Osteocyte (in vitro differentiated cells): Measurements from ENCODE around the gene FKBP1B. TPM values are rescaled to one million over a fixed set of nuclear protein-coding genes. Genes with fewer than 3 reads are reported as not detected.
"Not testable (repeated sequence)": the region's sequence is repeated elsewhere in the genome, so short reads cannot be mapped to it uniquely, and the experiment has no call there.

Experiments used
- DNase-seq: peaks from one replicate; pipeline ENCODE4 v3.0.0; 2021; ENCODE audit warnings: mixed read lengths; ENCODE audit not compliant: unreplicated experiment; ENCODE audit errors: extremely low spot score
- H3K27ac Mint-ChIP-seq: one replicate; pipeline ENCODE4 v1.8.0; 2021; ENCODE audit warnings: mild to moderate bottlenecking, mixed read lengths; ENCODE audit not compliant: unreplicated experiment
- H3K27me3 Mint-ChIP-seq: one replicate; pipeline ENCODE4 v1.8.0; 2021; ENCODE audit warnings: mixed read lengths; ENCODE audit not compliant: unreplicated experiment
- H3K36me3 Mint-ChIP-seq: one replicate; pipeline ENCODE4 v1.8.0; 2021; ENCODE audit warnings: mixed read lengths; ENCODE audit not compliant: unreplicated experiment
- H3K4me1 Mint-ChIP-seq: one replicate; pipeline ENCODE4 v1.8.0; 2021; ENCODE audit warnings: mixed read lengths; ENCODE audit not compliant: unreplicated experiment
- H3K4me3 Mint-ChIP-seq: one replicate; pipeline ENCODE4 v1.8.0; 2021; ENCODE audit warnings: mild to moderate bottlenecking, moderate library complexity, mixed read lengths; ENCODE audit not compliant: unreplicated experiment
- H3K9me3 Mint-ChIP-seq: one replicate; pipeline ENCODE4 v1.8.0; 2021; ENCODE audit warnings: mixed read lengths; ENCODE audit not compliant: unreplicated experiment
- total RNA-seq: library from RNA; stranded (reverse); gene quantifications from 2 replicates; pipeline ENCODE4 v1.2.1, GENCODE V29; 2021
- TF ChIP-seq, protein P1 (sequence below): fragments of 200-600 bp; sonication (generic); IDR thresholded peaks from 2 replicates; pipeline ENCODE4 v1.5.0; 2021; ENCODE audit warnings: antibody characterized with exemption, mild to moderate bottlenecking, moderate library complexity

The FKBP1B gene
- total RNA-seq, 1 donor from 2014 or later: 12.7 TPM

DNA sequence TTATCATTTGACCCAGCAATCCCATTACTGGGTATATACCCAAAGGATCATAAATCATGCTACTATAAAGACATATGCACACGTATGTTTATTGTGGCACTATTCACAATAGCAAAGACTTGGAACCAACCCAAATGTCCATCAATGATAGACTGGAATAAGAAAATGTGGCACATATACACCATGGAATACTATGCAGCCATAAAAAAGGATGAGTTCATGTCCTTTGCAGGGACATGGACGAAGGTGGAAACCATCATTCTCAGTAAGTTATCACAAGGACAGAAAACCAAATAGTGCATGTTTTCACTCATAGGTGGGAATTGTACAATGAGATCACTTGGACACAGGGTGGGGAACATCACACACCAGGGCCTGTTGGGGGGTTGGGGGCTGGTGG, 51.2 kb downstream of the FKBP1B start:
- H3K4me3 Mint-ChIP-seq, DNase-seq, H3K27me3 Mint-ChIP-seq, H3K27ac Mint-ChIP-seq, H3K4me1 Mint-ChIP-seq: not testable (repeated sequence)
- H3K36me3 Mint-ChIP-seq: peaks cover 21% of the 10 kb centered on the region
- peaks cover 13% of the 10 kb centered on the region for H3K9me3 Mint-ChIP-seq

DNA sequence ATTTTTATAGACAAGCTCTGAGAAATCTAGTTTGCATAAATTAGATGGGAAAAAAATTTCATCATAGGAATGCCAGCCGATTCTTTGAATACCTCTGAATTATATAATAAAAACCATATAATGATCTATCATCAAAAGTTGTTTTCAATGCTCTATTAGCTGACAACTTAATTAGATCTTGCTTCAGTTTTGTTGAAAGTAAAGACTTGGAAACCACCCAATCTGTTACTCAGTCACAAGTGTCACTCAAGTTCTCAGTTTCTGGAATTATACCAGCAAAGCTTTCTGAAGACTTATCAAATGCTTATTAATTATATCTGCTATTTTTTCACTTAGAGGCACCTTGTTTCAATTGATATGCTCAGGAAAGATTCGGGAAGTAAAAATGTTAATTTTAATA, 52.5 kb downstream of the FKBP1B start:
- peaks cover 15% of the 10 kb centered on the region for H3K9me3 Mint-ChIP-seq
- H3K4me3 Mint-ChIP-seq: no peak overlapping the region
- no peaks in the 10 kb centered on the region for H3K4me1 Mint-ChIP-seq
- no peak for DNase-seq
- H3K27ac Mint-ChIP-seq: no peak overlapping the region
- TF ChIP-seq, protein P1, sequence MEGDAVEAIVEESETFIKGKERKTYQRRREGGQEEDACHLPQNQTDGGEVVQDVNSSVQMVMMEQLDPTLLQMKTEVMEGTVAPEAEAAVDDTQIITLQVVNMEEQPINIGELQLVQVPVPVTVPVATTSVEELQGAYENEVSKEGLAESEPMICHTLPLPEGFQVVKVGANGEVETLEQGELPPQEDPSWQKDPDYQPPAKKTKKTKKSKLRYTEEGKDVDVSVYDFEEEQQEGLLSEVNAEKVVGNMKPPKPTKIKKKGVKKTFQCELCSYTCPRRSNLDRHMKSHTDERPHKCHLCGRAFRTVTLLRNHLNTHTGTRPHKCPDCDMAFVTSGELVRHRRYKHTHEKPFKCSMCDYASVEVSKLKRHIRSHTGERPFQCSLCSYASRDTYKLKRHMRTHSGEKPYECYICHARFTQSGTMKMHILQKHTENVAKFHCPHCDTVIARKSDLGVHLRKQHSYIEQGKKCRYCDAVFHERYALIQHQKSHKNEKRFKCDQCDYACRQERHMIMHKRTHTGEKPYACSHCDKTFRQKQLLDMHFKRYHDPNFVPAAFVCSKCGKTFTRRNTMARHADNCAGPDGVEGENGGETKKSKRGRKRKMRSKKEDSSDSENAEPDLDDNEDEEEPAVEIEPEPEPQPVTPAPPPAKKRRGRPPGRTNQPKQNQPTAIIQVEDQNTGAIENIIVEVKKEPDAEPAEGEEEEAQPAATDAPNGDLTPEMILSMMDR: no peak
- H3K27me3 Mint-ChIP-seq: no peaks in the 10 kb centered on the region
- peaks cover 20% of the 10 kb centered on the region for H3K36me3 Mint-ChIP-seq

DNA sequence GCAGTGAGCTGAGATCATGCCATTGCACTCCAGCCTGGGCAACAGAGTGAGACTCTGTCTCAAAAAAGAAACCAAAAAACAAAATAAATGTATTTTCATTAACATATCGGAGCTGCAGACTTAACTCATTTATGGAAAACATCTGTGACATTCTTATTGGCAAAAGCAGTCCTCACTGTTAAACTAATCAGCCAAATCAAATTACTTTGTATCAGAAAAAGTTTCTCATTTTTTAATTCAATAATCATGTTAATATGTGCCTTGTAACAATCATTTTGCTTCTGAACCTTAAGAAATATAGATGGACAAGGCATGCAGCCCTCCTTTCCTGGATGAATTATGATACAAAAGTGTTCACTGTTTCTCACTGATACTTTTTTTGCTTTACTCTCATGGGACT, 53.1 kb downstream of the FKBP1B start:
- Mint-ChIP-seq H3K27me3 (no peaks in the 10 kb centered on the region), H3K4me1 (no peaks in the 10 kb centered on the region), H3K27ac (no peak overlapping the region), H3K36me3 (peaks cover 17% of the 10 kb centered on the region), H3K4me3 (no peak overlapping the region), H3K9me3 (peaks cover 17% of the 10 kb centered on the region)
- DNase-seq: no peak
- TF ChIP-seq, protein P1: no peak

DNA sequence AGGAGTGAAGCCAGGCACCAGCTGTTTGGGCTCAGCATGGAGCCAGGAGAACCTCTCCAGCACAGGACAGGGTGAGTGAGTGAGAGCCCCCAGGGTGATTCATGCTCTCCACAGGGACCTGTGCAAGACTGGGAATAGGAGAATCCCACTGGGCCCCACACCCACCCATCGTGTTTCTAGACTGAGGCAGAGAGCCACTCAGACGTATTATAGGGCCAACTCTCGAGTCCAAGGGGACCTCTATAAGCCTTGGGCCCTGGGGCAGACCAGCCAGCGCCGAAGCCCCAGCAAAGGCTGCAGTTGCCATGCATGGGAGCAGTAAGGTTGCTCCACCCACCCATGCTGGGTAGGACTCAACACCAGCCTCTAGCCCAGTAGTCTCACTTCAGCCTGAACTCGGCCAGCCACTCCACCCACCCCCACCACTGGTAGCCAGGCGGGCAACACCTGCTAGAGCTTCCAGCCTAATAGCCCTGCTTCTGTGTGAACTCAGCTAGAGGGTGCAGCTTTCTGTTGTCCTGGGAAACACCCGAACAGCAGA, 54.6 kb downstream of the FKBP1B start:
- Mint-ChIP-seq H3K4me1 (no peaks in the 10 kb centered on the region), H3K4me3 (no peak overlapping the region), H3K36me3 (peaks cover 9% of the 10 kb centered on the region), H3K27me3 (no peaks in the 10 kb centered on the region), H3K9me3 (peaks cover 16% of the 10 kb centered on the region), H3K27ac (no peak overlapping the region)
- TF ChIP-seq, protein P1: no peak
- no peak for DNase-seq

DNA sequence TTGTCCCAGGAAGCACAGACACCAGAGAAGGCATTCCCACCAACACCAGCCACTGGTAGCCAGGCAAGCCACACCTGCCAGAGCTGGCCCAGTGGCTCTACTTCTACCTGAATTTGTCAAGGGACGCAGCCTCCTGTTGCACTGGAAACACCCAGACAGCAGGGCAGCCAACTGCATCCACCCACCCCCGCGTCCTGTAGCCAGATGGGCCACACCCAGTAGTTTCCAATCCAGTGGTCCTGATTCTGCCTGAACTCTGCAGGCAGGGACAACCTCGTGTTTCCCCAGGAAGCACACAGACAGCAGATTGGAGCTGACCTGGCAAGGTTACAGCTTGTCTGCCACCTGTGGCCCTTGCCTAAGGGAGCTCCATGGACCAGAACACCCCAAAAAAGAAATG, 55.4 kb downstream of the FKBP1B start:
- H3K27me3 Mint-ChIP-seq: no peaks in the 10 kb centered on the region
- TF ChIP-seq, protein P1: no peak
- peaks cover under 1% of the 10 kb centered on the region for H3K4me1 Mint-ChIP-seq
- H3K27ac Mint-ChIP-seq: no peak overlapping the region
- H3K4me3 Mint-ChIP-seq: no peak overlapping the region
- peaks cover 20% of the 10 kb centered on the region for H3K9me3 Mint-ChIP-seq
- no peak for DNase-seq
- H3K36me3 Mint-ChIP-seq: peaks cover 9% of the 10 kb centered on the region

DNA sequence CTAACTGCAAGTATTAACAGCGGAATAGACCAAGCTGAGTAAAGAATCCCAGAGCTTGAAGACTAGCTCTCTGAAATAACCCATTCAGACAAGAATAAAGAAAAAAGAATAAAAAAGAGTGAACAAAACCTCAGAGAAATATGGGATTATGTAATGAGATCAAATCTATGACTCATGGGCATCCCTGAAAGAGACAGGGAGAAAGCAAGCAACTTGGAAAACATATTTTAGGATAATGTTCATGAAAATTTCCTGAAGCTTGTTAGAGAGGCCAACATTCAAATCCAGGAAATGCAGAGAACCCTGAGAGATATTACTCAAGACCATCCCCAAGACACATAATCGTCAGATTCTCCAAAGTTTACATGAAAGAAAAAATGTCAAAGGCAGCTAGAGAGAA, 56.3 kb downstream of the FKBP1B start:
- TF ChIP-seq, protein P1: no peak
- DNase-seq: no peak
- Mint-ChIP-seq H3K36me3 (peaks cover 9% of the 10 kb centered on the region), H3K4me1 (peaks cover 2% of the 10 kb centered on the region), H3K4me3 (no peak overlapping the region), H3K27ac (no peak overlapping the region), H3K27me3 (no peaks in the 10 kb centered on the region), H3K9me3 (peaks cover 20% of the 10 kb centered on the region)
